GM12878 (cell line): ENCODE results near the gene OLA1. TPM values are rescaled to one million over a fixed set of nuclear protein-coding genes. Genes with fewer than 3 reads are reported as not detected.

ENCODE experiments used
- ATAC-seq: fragments of 200-7000 bp; cut with Tn5 transposase; 3 replicates; pipeline ENCODE4 v1.9.1; 2020; ENCODE audit warnings: mild to moderate bottlenecking, moderate library complexity
- BruUV-seq: library from RNA; stranded (reverse); fragments of 400-500 nt; replicated peaks from 2 replicates; lab custom pipeline; 2021; lab: Mats Ljungman, UMichigan
- CTCF ChIA-PET: fragments of 300-600 bp; sonication (Branson Sonifier 250); formaldehyde crosslinking; extraction: SDS; loops from one replicate; lab custom pipeline; 2021; ENCODE audit warnings: inconsistent platforms; lab: Yijun Ruan, JAX
- POLR2A ChIA-PET: fragments of 350-600 bp; formaldehyde crosslinking; extraction: SDS; loops from one replicate; lab custom pipeline; 2021; ENCODE audit warnings: inconsistent platforms; lab: Charles Lee
- RAD21 ChIA-PET: fragments of 300-600 bp; sonication (Branson Sonifier 250); formaldehyde crosslinking; loops from one replicate; lab custom pipeline; 2023; ENCODE audit warnings: antibody characterized with exemption; ENCODE audit not compliant: unreplicated experiment; lab: Charles Lee
- SMC1A ChIA-PET: fragments of 300-600 bp; sonication (Branson Sonifier 250); formaldehyde crosslinking; loops from one replicate; lab custom pipeline; 2023; ENCODE audit not compliant: unreplicated experiment, uncharacterized antibody; lab: Charles Lee
- DNase-seq: peaks from one replicate; pipeline ENCODE4 v3.0.0-alpha.2; 2011; ENCODE audit warnings: low read depth, low spot score
- FAIRE-seq: peaks from 3 replicates; lab custom pipeline; 2011; peaks lifted over from hg19 to GRCh38; lab: Jason Lieb, UNC
- H2AFZ ChIP-seq: 2 replicates; pipeline ENCODE4 v1.6.0; 2011; ENCODE audit warnings: low read depth, low read length, control low read depth; ENCODE audit not compliant: control insufficient read depth
- H3K27ac ChIP-seq: 2 replicates; pipeline ENCODE4 v1.5.1; 2011; ENCODE audit warnings: control low read depth; ENCODE audit not compliant: control insufficient read depth, insufficient read depth
- H3K27me3 ChIP-seq, 2 experiments: replicated peaks in 1 of 2; 2 replicates each; pipeline versions ENCODE4 v1.6.0 to v1.6.1; 2011; ENCODE audit warnings: low read length in 1 of 2; ENCODE audit not compliant: control insufficient read depth in 2 of 2, insufficient read depth in 2 of 2
- H3K36me3 ChIP-seq, 2 experiments: 2 replicates each; pipeline ENCODE4 v1.5.1; 2011; ENCODE audit warnings: low read length in 1 of 2; ENCODE audit not compliant: control insufficient read depth in 2 of 2, insufficient read depth in 2 of 2
- H3K4me1 ChIP-seq: 2 replicates; pipeline ENCODE4 v1.6.1; 2011; ENCODE audit warnings: mild to moderate bottlenecking, low read length, moderate library complexity, mixed read lengths; ENCODE audit not compliant: control insufficient read depth, insufficient read depth
- H3K4me2 ChIP-seq: 2 replicates; pipeline ENCODE4 v1.6.0; 2011; ENCODE audit warnings: control low read depth; ENCODE audit not compliant: control insufficient read depth, insufficient read depth
- H3K4me3 ChIP-seq: fragments of 200-600 bp; sonication (generic); 2 replicates; pipeline ENCODE4 v1.5.1; 2016
- H3K79me2 ChIP-seq: 2 replicates; pipeline ENCODE4 v1.6.0; 2011; ENCODE audit warnings: low read length; ENCODE audit not compliant: control insufficient read depth, insufficient read depth
- H3K9ac ChIP-seq: 2 replicates; pipeline ENCODE4 v1.8.0; 2011; ENCODE audit warnings: low read length, control low read depth, mixed read lengths; ENCODE audit not compliant: control insufficient read depth, insufficient read depth
- H3K9me3 ChIP-seq: replicated peaks from 3 replicates; pipeline ENCODE4 v1.5.1; 2011; ENCODE audit warnings: mild to moderate bottlenecking, low read length; ENCODE audit not compliant: control insufficient read depth, insufficient read depth
- H4K20me1 ChIP-seq: 2 replicates; pipeline ENCODE4 v1.6.0; 2011; ENCODE audit not compliant: control insufficient read depth, insufficient read depth
- ESRRA ChIP-seq: IDR thresholded peaks from 2 replicates; pipeline ENCODE4 v1.6.1; 2012; ENCODE audit warnings: mild to moderate bottlenecking, low read length, improper control_type of control experiment
- ETV6 ChIP-seq, 2 experiments: fragments of 450-650 bp in 1 of 2; IDR thresholded peaks in 1 of 2; conservative IDR thresholded peaks in 1 of 2; 2 replicates each; pipeline ENCODE4 v1.6.1; 2014; ENCODE audit warnings: antibody characterized with exemption in 1 of 2, borderline replicate concordance in 1 of 2, low read depth in 1 of 2, mild to moderate bottlenecking in 1 of 2, moderate library complexity in 1 of 2
- HDAC2 ChIP-seq: fragments of 200-600 bp; sonication (generic); IDR thresholded peaks from 2 replicates; pipeline ENCODE4 v1.6.1; 2017
- IKZF1 ChIP-seq: fragments of 450-650 bp; conservative IDR thresholded peaks from 2 replicates; pipeline ENCODE4 v1.6.1; 2017; ENCODE audit warnings: antibody characterized with exemption, mild to moderate bottlenecking
- IRF4 ChIP-seq: IDR thresholded peaks from 2 replicates; pipeline ENCODE4 v1.6.1; 2011; ENCODE audit warnings: low read depth, low read length
- JUND ChIP-seq: IDR thresholded peaks from 2 replicates; pipeline ENCODE4 v1.6.1; 2012; ENCODE audit warnings: low read depth, mild to moderate bottlenecking, low read length, improper control_type of control experiment, moderate library complexity
- MTA3 ChIP-seq: IDR thresholded peaks from 2 replicates; pipeline ENCODE4 v1.6.1; 2012; ENCODE audit warnings: low read length, inconsistent platforms, borderline replicate concordance
- POU2F2 ChIP-seq: IDR thresholded peaks from 3 replicates; pipeline ENCODE4 v1.6.1; 2011; ENCODE audit warnings: low read depth, mild to moderate bottlenecking, low read length, borderline replicate concordance
- RAD51 ChIP-seq: fragments of 450-650 bp; IDR thresholded peaks from 2 replicates; pipeline ENCODE4 v1.6.1; 2016; ENCODE audit warnings: moderate library complexity, mild to moderate bottlenecking, inconsistent platforms
- SMC3 ChIP-seq: IDR thresholded peaks from 2 replicates; pipeline ENCODE4 v1.6.1; 2011; ENCODE audit warnings: low read length, improper control_type of control experiment, borderline replicate concordance
- SUPT20H ChIP-seq: IDR thresholded peaks from 2 replicates; pipeline ENCODE4 v1.6.1; 2011; ENCODE audit warnings: low read depth, mild to moderate bottlenecking, low read length, moderate library complexity, borderline replicate concordance; ENCODE audit not compliant: control insufficient read depth
- TBL1XR1 ChIP-seq: IDR thresholded peaks from 2 replicates; pipeline ENCODE4 v1.6.1; 2012; ENCODE audit warnings: low read depth, low read length, improper control_type of control experiment
- ZNF207 ChIP-seq: fragments of 450-650 bp; IDR thresholded peaks from 2 replicates; pipeline ENCODE4 v1.6.1; 2014; ENCODE audit warnings: antibody characterized with exemption, mild to moderate bottlenecking, borderline replicate concordance
- WGBS: methylation state at CpG from one replicate; pipeline ENCODE4 v1.1.6; 2016; ENCODE audit warnings: low lambda C conversion rate; ENCODE audit not compliant: insufficient replicate concordance, insufficient coverage; ENCODE audit errors: missing lambda C conversion rate; 5-methylcytosine and 5-hydroxymethylcytosine counted together
- in situ Hi-C: fragments of 300-500 bp; cut with MboI; formaldehyde crosslinking; loops from 9 replicates; pipeline ENCODE4 v1.14.3; 2018; ENCODE audit warnings: mixed read lengths
- intact Hi-C: fragments of 100-400 bp; cut with micrococcal nuclease; formaldehyde crosslinking; loops from one replicate; pipeline ENCODE4 v1.14.2; 2022; ENCODE audit not compliant: unreplicated experiment
- polyA plus RNA-seq, 11 experiments: library from polyadenylated mRNA; depleted of rRNA in 4 of 11; unstranded in 6 of 11; stranded (reverse) in 5 of 11; fragments of >200 nt; fragmentation: Nextera tagmentation in 4 of 11; fragmentation: Illumina TruSeq in 1 of 11; extraction: Ambion mirVana in 4 of 11; extraction: Trizol in 1 of 11; gene quantifications; 1 replicate in 1 of 11; 2 replicates in 10 of 11; pipeline versions ENCODE4 v1.2.1 to v1.2.3, GENCODE V29; 2011 to 2016; ENCODE audit warnings: inconsistent platforms in 2 of 11, missing spikeins in 2 of 11, low read depth in 1 of 11
- total RNA-seq, 4 experiments: library from RNA; depleted of rRNA in 3 of 4; stranded (reverse); fragments of >200 nt in 3 of 4; fragmentation: Illumina TruSeq in 1 of 4; extraction: Trizol in 1 of 4; gene quantifications; 2 replicates each; pipeline versions ENCODE4 v1.2.1 to v1.2.3, GENCODE V29; 2013 to 2021
- TF ChIP-seq, protein P1 (sequence below): IDR thresholded peaks from 2 replicates; pipeline ENCODE4 v1.6.1; 2012; ENCODE audit warnings: low read length, inconsistent platforms
- TF ChIP-seq, protein P2 (sequence below): fragments of 450-650 bp; formaldehyde crosslinking; IDR thresholded peaks from 2 replicates; pipeline ENCODE4 v1.5.0; 2022; ENCODE audit warnings: mild to moderate bottlenecking, missing genetic modification characterization
- TF ChIP-seq, protein P3 (sequence below): IDR thresholded peaks from 2 replicates; pipeline ENCODE4 v1.6.1; 2012; ENCODE audit warnings: improper control_type of control experiment, low read depth, low read length; ENCODE audit not compliant: insufficient replicate concordance

The OLA1 gene
- total and polyA plus RNA-seq, 10 of the 15 experiments (the other 5 are each of a cell fraction or from before 2014, with no cell fraction given): 107 to 238 (median 142) TPM

DNA sequence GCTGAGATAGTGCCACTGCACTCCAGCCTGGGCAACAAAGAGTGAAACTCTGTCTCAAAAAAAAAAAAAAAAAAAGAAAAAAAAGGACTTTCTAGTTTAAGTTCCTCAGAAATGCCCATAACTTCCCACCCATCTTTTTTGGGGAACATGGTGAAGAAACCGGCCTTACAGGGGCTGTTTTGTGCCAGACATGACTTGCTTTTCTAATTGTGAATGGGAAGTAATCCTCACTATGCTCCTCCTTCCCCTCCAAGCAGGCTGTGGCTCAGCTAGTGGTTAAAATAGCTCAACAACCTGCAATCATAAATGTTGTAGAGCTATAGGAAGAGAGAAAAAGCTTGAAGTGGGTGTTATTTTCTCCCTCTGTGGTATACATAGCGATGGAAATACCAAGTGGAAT lies 34.1 kb upstream of the OLA1 start:
- CTCF ChIA-PET: no interaction called here
- Histone ChIP-seq H3K79me2 (no peaks in the 10 kb centered on the region), H3K36me3 (no peaks in the 10 kb centered on the region), H3K9me3 (no peaks in the 10 kb centered on the region), H3K4me2 (no peak overlapping the region), H3K27ac (no peak overlapping the region), H2AFZ (no peak overlapping the region), H3K27me3 (no peaks in the 10 kb centered on the region), H3K4me1 (no peaks in the 10 kb centered on the region), H3K4me3 (no peak overlapping the region), H4K20me1 (no peaks in the 10 kb centered on the region), H3K9ac (no peak overlapping the region)
- in situ Hi-C loops: no loop called here
- RAD21 ChIA-PET: interaction anchor here (0.6 kb wide), 1 partner anchor 92 kb away, joined by 4 read pairs; no protein-coding TSS in a partner anchor
- intact Hi-C loops: no loop called here
- no peak for ATAC-seq
- WGBS: 5% methylated on average over 2 of the region's 2 CpGs
- BruUV-seq: no TSS peak
- SMC1A ChIA-PET: no interaction called here
- POLR2A ChIA-PET: no interaction called here
- no peak for DNase-seq
- FAIRE-seq: no peak
- TF ChIP-seq SMC3 (no peak), HDAC2 (no peak), TBL1XR1 (no peak), ZNF207 (no peak), MTA3 (no peak), IKZF1 (no peak), JUND (no peak), IRF4 (no peak), SUPT20H (no peak), POU2F2 (no peak), ESRRA (no peak), RAD51 (no peak), ETV6 (conservative IDR thresholded peaks at IDR 0.05 in 1 of 2, IDR thresholded peaks at IDR 0.05 in 1 of 2; ENCODE audit: borderline replicate concordance in 1 of 2, low read depth in 1 of 2) (no peak)
- TF ChIP-seq, protein P1, sequence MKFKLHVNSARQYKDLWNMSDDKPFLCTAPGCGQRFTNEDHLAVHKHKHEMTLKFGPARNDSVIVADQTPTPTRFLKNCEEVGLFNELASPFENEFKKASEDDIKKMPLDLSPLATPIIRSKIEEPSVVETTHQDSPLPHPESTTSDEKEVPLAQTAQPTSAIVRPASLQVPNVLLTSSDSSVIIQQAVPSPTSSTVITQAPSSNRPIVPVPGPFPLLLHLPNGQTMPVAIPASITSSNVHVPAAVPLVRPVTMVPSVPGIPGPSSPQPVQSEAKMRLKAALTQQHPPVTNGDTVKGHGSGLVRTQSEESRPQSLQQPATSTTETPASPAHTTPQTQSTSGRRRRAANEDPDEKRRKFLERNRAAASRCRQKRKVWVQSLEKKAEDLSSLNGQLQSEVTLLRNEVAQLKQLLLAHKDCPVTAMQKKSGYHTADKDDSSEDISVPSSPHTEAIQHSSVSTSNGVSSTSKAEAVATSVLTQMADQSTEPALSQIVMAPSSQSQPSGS: no peak
- TF ChIP-seq, protein P2, sequence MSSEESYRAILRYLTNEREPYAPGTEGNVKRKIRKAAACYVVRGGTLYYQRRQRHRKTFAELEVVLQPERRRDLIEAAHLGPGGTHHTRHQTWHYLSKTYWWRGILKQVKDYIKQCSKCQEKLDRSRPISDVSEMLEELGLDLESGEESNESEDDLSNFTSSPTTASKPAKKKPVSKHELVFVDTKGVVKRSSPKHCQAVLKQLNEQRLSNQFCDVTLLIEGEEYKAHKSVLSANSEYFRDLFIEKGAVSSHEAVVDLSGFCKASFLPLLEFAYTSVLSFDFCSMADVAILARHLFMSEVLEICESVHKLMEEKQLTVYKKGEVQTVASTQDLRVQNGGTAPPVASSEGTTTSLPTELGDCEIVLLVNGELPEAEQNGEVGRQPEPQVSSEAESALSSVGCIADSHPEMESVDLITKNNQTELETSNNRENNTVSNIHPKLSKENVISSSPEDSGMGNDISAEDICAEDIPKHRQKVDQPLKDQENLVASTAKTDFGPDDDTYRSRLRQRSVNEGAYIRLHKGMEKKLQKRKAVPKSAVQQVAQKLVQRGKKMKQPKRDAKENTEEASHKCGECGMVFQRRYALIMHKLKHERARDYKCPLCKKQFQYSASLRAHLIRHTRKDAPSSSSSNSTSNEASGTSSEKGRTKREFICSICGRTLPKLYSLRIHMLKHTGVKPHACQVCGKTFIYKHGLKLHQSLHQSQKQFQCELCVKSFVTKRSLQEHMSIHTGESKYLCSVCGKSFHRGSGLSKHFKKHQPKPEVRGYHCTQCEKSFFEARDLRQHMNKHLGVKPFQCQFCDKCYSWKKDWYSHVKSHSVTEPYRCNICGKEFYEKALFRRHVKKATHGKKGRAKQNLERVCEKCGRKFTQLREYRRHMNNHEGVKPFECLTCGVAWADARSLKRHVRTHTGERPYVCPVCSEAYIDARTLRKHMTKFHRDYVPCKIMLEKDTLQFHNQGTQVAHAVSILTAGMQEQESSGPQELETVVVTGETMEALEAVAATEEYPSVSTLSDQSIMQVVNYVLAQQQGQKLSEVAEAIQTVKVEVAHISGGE: no peak
- TF ChIP-seq, protein P3, sequence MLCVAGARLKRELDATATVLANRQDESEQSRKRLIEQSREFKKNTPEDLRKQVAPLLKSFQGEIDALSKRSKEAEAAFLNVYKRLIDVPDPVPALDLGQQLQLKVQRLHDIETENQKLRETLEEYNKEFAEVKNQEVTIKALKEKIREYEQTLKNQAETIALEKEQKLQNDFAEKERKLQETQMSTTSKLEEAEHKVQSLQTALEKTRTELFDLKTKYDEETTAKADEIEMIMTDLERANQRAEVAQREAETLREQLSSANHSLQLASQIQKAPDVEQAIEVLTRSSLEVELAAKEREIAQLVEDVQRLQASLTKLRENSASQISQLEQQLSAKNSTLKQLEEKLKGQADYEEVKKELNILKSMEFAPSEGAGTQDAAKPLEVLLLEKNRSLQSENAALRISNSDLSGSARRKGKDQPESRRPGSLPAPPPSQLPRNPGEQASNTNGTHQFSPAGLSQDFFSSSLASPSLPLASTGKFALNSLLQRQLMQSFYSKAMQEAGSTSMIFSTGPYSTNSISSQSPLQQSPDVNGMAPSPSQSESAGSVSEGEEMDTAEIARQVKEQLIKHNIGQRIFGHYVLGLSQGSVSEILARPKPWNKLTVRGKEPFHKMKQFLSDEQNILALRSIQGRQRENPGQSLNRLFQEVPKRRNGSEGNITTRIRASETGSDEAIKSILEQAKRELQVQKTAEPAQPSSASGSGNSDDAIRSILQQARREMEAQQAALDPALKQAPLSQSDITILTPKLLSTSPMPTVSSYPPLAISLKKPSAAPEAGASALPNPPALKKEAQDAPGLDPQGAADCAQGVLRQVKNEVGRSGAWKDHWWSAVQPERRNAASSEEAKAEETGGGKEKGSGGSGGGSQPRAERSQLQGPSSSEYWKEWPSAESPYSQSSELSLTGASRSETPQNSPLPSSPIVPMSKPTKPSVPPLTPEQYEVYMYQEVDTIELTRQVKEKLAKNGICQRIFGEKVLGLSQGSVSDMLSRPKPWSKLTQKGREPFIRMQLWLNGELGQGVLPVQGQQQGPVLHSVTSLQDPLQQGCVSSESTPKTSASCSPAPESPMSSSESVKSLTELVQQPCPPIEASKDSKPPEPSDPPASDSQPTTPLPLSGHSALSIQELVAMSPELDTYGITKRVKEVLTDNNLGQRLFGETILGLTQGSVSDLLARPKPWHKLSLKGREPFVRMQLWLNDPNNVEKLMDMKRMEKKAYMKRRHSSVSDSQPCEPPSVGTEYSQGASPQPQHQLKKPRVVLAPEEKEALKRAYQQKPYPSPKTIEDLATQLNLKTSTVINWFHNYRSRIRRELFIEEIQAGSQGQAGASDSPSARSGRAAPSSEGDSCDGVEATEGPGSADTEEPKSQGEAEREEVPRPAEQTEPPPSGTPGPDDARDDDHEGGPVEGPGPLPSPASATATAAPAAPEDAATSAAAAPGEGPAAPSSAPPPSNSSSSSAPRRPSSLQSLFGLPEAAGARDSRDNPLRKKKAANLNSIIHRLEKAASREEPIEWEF: no peak
